ENCODE measurements around the gene VWA5B1. TPM values are rescaled to one million over a fixed set of nuclear protein-coding genes. Genes with fewer than 3 reads are reported as not detected.

VWA5B1 gene
- total and polyA plus RNA-seq, 8 donors = not detected

DNA sequence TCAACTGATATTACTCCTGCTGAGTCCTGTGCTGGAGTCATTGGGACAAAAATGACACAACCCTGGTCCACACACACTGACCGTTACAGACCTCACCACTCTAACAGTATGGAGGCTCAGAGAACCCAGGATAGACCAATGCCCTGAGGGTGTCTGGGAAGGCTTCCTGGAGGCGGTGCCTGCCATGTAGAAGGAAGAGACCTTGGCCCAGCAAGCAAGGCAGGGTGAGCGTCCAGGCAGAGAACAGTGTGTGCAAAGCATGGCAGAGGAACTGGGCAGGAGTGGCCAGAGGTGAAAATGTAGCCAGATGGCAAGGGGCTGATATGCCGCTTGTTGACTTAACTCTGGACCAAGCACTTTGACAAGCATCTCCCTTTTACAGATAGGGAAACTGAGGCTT lies 85.5 kb downstream of the VWA5B1 start:
- intact Hi-C loops (cut with DNase I; ENCODE audit: low total_unique reads) = loop anchor here (5.0 kb wide), 1 partner anchor 116 kb away; no protein-coding TSS in a partner anchor
- no peaks in the 10 kb centered on the region for H3K4me1 ChIP-seq
- WGBS, 5 donors = 67 to 76% (median 72%) methylated on average over 4 of the region's 4 CpGs
- no peak overlapping the region for H3K4me3 ChIP-seq
- no peak for DNase-seq
- no peaks in the 10 kb centered on the region for H3K9me3 ChIP-seq
- TF ChIP-seq POLR2AphosphoS5 (IDR thresholded peaks at IDR 0.05) (no peak), EP300 (IDR thresholded peaks at IDR 0.05) (no peak), POLR2A (IDR thresholded peaks at IDR 0.05) (no peak)
- TF ChIP-seq, protein P1, sequence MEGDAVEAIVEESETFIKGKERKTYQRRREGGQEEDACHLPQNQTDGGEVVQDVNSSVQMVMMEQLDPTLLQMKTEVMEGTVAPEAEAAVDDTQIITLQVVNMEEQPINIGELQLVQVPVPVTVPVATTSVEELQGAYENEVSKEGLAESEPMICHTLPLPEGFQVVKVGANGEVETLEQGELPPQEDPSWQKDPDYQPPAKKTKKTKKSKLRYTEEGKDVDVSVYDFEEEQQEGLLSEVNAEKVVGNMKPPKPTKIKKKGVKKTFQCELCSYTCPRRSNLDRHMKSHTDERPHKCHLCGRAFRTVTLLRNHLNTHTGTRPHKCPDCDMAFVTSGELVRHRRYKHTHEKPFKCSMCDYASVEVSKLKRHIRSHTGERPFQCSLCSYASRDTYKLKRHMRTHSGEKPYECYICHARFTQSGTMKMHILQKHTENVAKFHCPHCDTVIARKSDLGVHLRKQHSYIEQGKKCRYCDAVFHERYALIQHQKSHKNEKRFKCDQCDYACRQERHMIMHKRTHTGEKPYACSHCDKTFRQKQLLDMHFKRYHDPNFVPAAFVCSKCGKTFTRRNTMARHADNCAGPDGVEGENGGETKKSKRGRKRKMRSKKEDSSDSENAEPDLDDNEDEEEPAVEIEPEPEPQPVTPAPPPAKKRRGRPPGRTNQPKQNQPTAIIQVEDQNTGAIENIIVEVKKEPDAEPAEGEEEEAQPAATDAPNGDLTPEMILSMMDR (IDR thresholded peaks at IDR 0.05) = no peak
- peaks cover 0 to 93% (median 24%) of the 10 kb centered on the region in 3 donors for H3K27me3 ChIP-seq
- no peaks in the 10 kb centered on the region for H3K36me3 ChIP-seq
- no peak overlapping the region for H3K27ac ChIP-seq

DNA sequence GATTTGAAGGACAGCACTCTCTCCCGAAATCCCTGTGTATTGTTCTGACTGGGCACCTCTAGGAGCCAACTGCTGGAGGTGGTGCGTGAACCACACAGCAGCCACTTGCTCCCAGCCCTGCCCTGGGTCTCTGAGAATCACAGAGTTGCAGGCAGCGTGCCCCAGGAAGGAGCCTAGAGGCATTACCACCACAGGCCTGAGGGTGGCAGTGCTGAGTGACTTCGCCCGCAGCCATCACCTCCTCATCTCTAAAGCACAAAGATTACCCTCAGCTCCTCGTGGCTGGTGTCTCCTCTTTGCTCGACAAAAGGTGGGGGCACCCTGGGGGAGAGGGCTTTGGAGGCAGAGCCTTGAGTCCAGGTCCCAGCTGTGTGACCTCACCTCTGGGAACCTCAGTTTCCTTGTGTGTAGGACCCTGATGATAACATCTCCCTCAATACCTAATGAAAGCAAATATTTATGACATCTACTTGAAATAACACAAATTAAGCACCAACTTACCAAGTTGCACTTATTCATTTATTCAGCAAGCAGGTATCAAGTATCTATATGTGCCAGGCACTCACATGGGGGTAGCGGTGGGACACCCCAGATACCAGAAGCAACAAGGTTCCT lies 86.3 kb downstream of the VWA5B1 start:
- peaks cover 0 to 92% (median 19%) of the 10 kb centered on the region in 3 donors for H3K27me3 ChIP-seq
- H3K9me3 ChIP-seq = no peaks in the 10 kb centered on the region
- TF ChIP-seq EP300 (IDR thresholded peaks at IDR 0.05) (no peak), POLR2A (IDR thresholded peaks at IDR 0.05) (no peak), POLR2AphosphoS5 (IDR thresholded peaks at IDR 0.05) (no peak)
- TF ChIP-seq, protein P1 (IDR thresholded peaks at IDR 0.05) = peak in 5 of 7 experiments; percentile 41 to 77 (median 69)
- DNase-seq = peak; percentile 37 to 72
- H3K36me3 ChIP-seq = no peaks in the 10 kb centered on the region
- intact Hi-C loops (cut with DNase I; ENCODE audit: low total_unique reads) = loop anchor here (5.0 kb wide), 1 partner anchor 115 kb away; no protein-coding TSS in a partner anchor
- no peak overlapping the region for H3K4me3 ChIP-seq
- no peak overlapping the region for H3K27ac ChIP-seq
- H3K4me1 ChIP-seq = no peaks in the 10 kb centered on the region
- 14 to 25% (median 15%) methylated on average over 4 to 8 of the region's 8 CpGs for WGBS, 5 donors

DNA sequence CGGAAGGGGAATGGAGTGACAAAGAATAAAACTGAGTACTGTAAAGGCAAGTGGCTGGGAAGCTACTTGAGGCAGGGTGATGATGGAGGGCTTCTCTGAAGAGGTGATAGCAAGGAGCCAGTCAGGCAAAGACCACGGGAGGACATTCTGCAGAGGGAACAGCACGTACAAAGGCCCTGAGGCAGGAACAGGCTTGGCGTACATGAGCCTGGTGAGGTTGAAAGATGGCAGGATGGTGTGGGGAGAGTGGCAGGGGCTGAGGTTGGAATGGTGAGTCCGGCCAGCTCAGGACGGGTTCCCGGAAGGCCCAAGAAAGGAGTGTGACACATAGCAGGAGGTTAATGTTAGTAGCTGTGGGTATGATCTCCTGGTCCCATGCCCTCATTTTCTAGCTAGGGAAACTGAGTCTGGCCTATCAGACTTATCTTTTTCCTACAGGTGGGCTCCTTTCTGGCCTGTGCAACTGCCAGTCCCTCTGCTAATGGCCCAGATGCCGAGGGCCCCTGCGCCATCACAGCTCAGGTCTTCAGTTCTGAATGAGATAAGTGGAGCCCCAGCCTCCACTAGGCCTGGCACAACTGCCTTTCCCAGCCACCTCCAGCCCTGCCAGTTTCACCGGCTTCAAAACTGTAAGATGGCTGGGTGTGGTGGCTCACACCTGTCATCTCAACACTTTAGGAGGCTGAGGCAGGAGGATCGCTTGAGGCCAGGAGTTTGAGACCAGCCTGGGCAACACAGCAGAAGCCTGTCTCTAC lies 87.0 kb downstream of the VWA5B1 start:
- Histone ChIP-seq H3K4me1 (no peaks in the 10 kb centered on the region), H3K27me3 (peaks cover 0 to 90% (median 19%) of the 10 kb centered on the region in 3 donors), H3K36me3 (no peaks in the 10 kb centered on the region), H3K4me3 (no peak overlapping the region), H3K9me3 (no peaks in the 10 kb centered on the region), H3K27ac (no peak overlapping the region)
- TF ChIP-seq POLR2A (IDR thresholded peaks at IDR 0.05) (no peak), POLR2AphosphoS5 (IDR thresholded peaks at IDR 0.05) (no peak), EP300 (IDR thresholded peaks at IDR 0.05) (no peak)
- TF ChIP-seq, protein P1 (IDR thresholded peaks at IDR 0.05) = no peak
- intact Hi-C loops (cut with DNase I; ENCODE audit: low total_unique reads) = loop anchor here (5.0 kb wide), 1 partner anchor 115 kb away; no protein-coding TSS in a partner anchor
- no peak for DNase-seq
- 90 to 95% (median 93%) methylated on average over 10 to 11 of the region's 11 CpGs for WGBS, 5 donors

DNA sequence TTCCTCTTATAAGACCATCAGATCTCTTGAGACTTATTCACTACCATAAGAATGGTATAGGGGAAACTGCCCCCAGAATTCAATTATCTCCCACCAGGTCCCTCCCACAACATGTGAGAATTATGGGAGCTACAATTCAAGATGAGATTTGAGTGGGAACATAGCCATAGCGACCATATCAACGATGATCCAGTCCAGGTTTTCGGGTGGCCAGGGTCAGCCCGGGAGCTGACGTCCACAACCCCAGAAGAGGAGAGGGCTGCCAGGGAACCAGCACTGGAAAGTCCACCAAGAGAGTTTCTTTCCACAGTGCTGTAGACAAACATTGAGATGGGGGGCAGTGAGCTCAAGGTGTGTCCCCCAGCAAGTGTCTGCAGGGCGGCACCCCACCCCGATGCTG lies 88.4 kb downstream of the VWA5B1 start:
- Histone ChIP-seq H3K36me3 (no peaks in the 10 kb centered on the region), H3K9me3 (no peaks in the 10 kb centered on the region), H3K27me3 (peaks cover 0 to 91% (median 25%) of the 10 kb centered on the region in 3 donors), H3K27ac (no peak overlapping the region), H3K4me1 (no peaks in the 10 kb centered on the region), H3K4me3 (no peak overlapping the region)
- TF ChIP-seq POLR2A (IDR thresholded peaks at IDR 0.05) (no peak), EP300 (IDR thresholded peaks at IDR 0.05) (no peak), POLR2AphosphoS5 (IDR thresholded peaks at IDR 0.05) (no peak)
- TF ChIP-seq, protein P1 (IDR thresholded peaks at IDR 0.05) = no peak
- intact Hi-C loops (cut with DNase I; ENCODE audit: low total_unique reads) = loop anchor here (5.0 kb wide), 1 partner anchor 113 kb away; no protein-coding TSS in a partner anchor
- DNase-seq = no peak
- WGBS, 5 donors = 59 to 77% (median 65%) methylated on average over 7 of the region's 7 CpGs

All from stomach (tissue), 9 donors.